Measurements from ENCODE around the gene SMAD5. TPM values are rescaled to one million over a fixed set of nuclear protein-coding genes. Genes with fewer than 3 reads are reported as not detected.

Gene SMAD5
- total and polyA plus RNA-seq, 4 donors, result 11.3 to 85.8 (median 48.6) TPM

- DNase-seq (no peak), ATAC-seq (ENCODE audit: low FRiP score) (peak; percentile 3)
- intact Hi-C loops (cut with DNase I), result no loop called here
- WGBS, 2 donors, result 0 to 1% methylated on average over 61 to 81 of the region's 81 CpGs
- H3K4me3 ChIP-seq (ENCODE audit: low read length in 2 of 2), result peak within 1 kb of the TSS in 1 of 2 donors; percentile 38
- no peak within 1 kb of the TSS for H3K27ac ChIP-seq (ENCODE audit: low read depth in 1 of 2, low read length in 2 of 2)
- no peaks in the 10 kb centered on the region for H3K4me1 ChIP-seq (ENCODE audit: control insufficient read depth in 1 of 2, insufficient read depth in 2 of 2, low read length in 2 of 2)
- H3K36me3 ChIP-seq (ENCODE audit: control insufficient read depth in 1 of 2, insufficient read depth in 2 of 2, low read length in 1 of 2), result no peaks in the 10 kb centered on the region
- no peaks in the 10 kb centered on the region for H3K27me3 ChIP-seq (ENCODE audit: control insufficient read depth in 1 of 2, insufficient read depth in 2 of 2, low read length in 1 of 2)
- H3K9me3 ChIP-seq (ENCODE audit: control insufficient read depth, low read length), result no peaks in the 10 kb centered on the region
Measured at GRCh38 chr5:136192526-136193321, 60.1 kb downstream of the SMAD5 start, which contains the start of gene SMIM32. Gene SMIM32 (minus strand): TSS chr5:136193162. CDS start chr5:136192524, 638 bp downstream.

GRCh38 chr5:136193322-136193935 is 60.8 kb downstream of the SMAD5 start:
- ATAC-seq (ENCODE audit: low FRiP score) (no peak), DNase-seq (no peak)
- Histone ChIP-seq H3K27me3 (ENCODE audit: control insufficient read depth in 1 of 2, insufficient read depth in 2 of 2, low read length in 1 of 2) (no peaks in the 10 kb centered on the region), H3K4me1 (ENCODE audit: control insufficient read depth in 1 of 2, insufficient read depth in 2 of 2, low read length in 2 of 2) (no peaks in the 10 kb centered on the region), H3K36me3 (ENCODE audit: control insufficient read depth in 1 of 2, insufficient read depth in 2 of 2, low read length in 1 of 2) (no peaks in the 10 kb centered on the region), H3K9me3 (ENCODE audit: control insufficient read depth, low read length) (no peaks in the 10 kb centered on the region), H3K4me3 (ENCODE audit: low read length in 2 of 2) (peak overlapping the region in 1 of 2 donors; percentile 38), H3K27ac (ENCODE audit: low read depth in 1 of 2, low read length in 2 of 2) (no peak overlapping the region)
- 67 to 70% methylated on average over 18 of the region's 18 CpGs for WGBS, 2 donors
- intact Hi-C loops (cut with DNase I), result no loop called here

GRCh38 chr5:136194576-136194975 is 61.9 kb downstream of the SMAD5 start:
- no peaks in the 10 kb centered on the region for H3K36me3 ChIP-seq (ENCODE audit: control insufficient read depth in 1 of 2, insufficient read depth in 2 of 2, low read length in 1 of 2)
- DNase-seq, result no peak
- no peak overlapping the region for H3K4me3 ChIP-seq (ENCODE audit: low read length in 2 of 2)
- H3K27ac ChIP-seq (ENCODE audit: low read depth in 1 of 2, low read length in 2 of 2), result no peak overlapping the region
- H3K27me3 ChIP-seq (ENCODE audit: control insufficient read depth in 1 of 2, insufficient read depth in 2 of 2, low read length in 1 of 2), result no peaks in the 10 kb centered on the region
- H3K4me1 ChIP-seq (ENCODE audit: control insufficient read depth in 1 of 2, insufficient read depth in 2 of 2, low read length in 2 of 2), result no peaks in the 10 kb centered on the region
- WGBS, 2 donors, result 95 to 96% methylated on average over 3 of the region's 3 CpGs
- ATAC-seq (ENCODE audit: low FRiP score), result no peak
- no peaks in the 10 kb centered on the region for H3K9me3 ChIP-seq (ENCODE audit: control insufficient read depth, low read length)
- intact Hi-C loops (cut with DNase I), result no loop called here

GRCh38 chr5:136195971-136196820 is 63.6 kb downstream of the SMAD5 start:
- 29 to 33% methylated on average over 12 of the region's 12 CpGs for WGBS, 2 donors
- ATAC-seq (ENCODE audit: low FRiP score) (no peak), DNase-seq (no peak)
- Histone ChIP-seq H3K4me3 (ENCODE audit: low read length in 2 of 2) (no peak overlapping the region), H3K27ac (ENCODE audit: low read depth in 1 of 2, low read length in 2 of 2) (no peak overlapping the region), H3K27me3 (ENCODE audit: control insufficient read depth in 1 of 2, insufficient read depth in 2 of 2, low read length in 1 of 2) (no peaks in the 10 kb centered on the region), H3K9me3 (ENCODE audit: control insufficient read depth, low read length) (no peaks in the 10 kb centered on the region), H3K36me3 (ENCODE audit: control insufficient read depth in 1 of 2, insufficient read depth in 2 of 2, low read length in 1 of 2) (no peaks in the 10 kb centered on the region), H3K4me1 (ENCODE audit: control insufficient read depth in 1 of 2, insufficient read depth in 2 of 2, low read length in 2 of 2) (no peaks in the 10 kb centered on the region)
- intact Hi-C loops (cut with DNase I), result no loop called here

- H3K27me3 ChIP-seq (ENCODE audit: control insufficient read depth in 1 of 2, insufficient read depth in 2 of 2, low read length in 1 of 2), result no peaks in the 10 kb centered on the region
- 95% methylated on average over 4 of the region's 4 CpGs for WGBS, 2 donors
- no peak overlapping the region for H3K4me3 ChIP-seq (ENCODE audit: low read length in 2 of 2)
- ATAC-seq (ENCODE audit: low FRiP score) (no peak), DNase-seq (no peak)
- no peaks in the 10 kb centered on the region for H3K36me3 ChIP-seq (ENCODE audit: control insufficient read depth in 1 of 2, insufficient read depth in 2 of 2, low read length in 1 of 2)
- no peak overlapping the region for H3K27ac ChIP-seq (ENCODE audit: low read depth in 1 of 2, low read length in 2 of 2)
- H3K4me1 ChIP-seq (ENCODE audit: control insufficient read depth in 1 of 2, insufficient read depth in 2 of 2, low read length in 2 of 2), result no peaks in the 10 kb centered on the region
- intact Hi-C loops (cut with DNase I), result no loop called here
- H3K9me3 ChIP-seq (ENCODE audit: control insufficient read depth, low read length), result no peaks in the 10 kb centered on the region
Measured at GRCh38 chr5:136197462-136198142, 65.0 kb downstream of the SMAD5 start.

GRCh38 chr5:136198453-136198852 is 65.8 kb downstream of the SMAD5 start:
- 82 to 95% methylated on average over 5 of the region's 5 CpGs for WGBS, 2 donors
- no peak for DNase-seq
- H3K4me3 ChIP-seq (ENCODE audit: low read length in 2 of 2), result no peak overlapping the region

GRCh38 chr5:136199408-136199807 is 66.8 kb downstream of the SMAD5 start:
- H3K36me3 ChIP-seq (ENCODE audit: control insufficient read depth in 1 of 2, insufficient read depth in 2 of 2, low read length in 1 of 2), result no peaks in the 10 kb centered on the region
- H3K4me3 ChIP-seq (ENCODE audit: low read length in 2 of 2), result no peak overlapping the region
- H3K27ac ChIP-seq (ENCODE audit: low read depth in 1 of 2, low read length in 2 of 2), result no peak overlapping the region
- ATAC-seq (ENCODE audit: low FRiP score), result no peak
- no peaks in the 10 kb centered on the region for H3K9me3 ChIP-seq (ENCODE audit: control insufficient read depth, low read length)
- 96% methylated on average over 7 of the region's 7 CpGs for WGBS, 2 donors
- no peaks in the 10 kb centered on the region for H3K27me3 ChIP-seq (ENCODE audit: control insufficient read depth in 1 of 2, insufficient read depth in 2 of 2, low read length in 1 of 2)
- H3K4me1 ChIP-seq (ENCODE audit: control insufficient read depth in 1 of 2, insufficient read depth in 2 of 2, low read length in 2 of 2), result no peaks in the 10 kb centered on the region
- DNase-seq, result no peak
- intact Hi-C loops (cut with DNase I), result no loop called here

More at GRCh38 chr5:136198453-136198852, 65.8 kb downstream of the SMAD5 start:
- Histone ChIP-seq H3K9me3 (ENCODE audit: control insufficient read depth, low read length) (no peaks in the 10 kb centered on the region), H3K4me1 (ENCODE audit: control insufficient read depth in 1 of 2, insufficient read depth in 2 of 2, low read length in 2 of 2) (no peaks in the 10 kb centered on the region), H3K27ac (ENCODE audit: low read depth in 1 of 2, low read length in 2 of 2) (no peak overlapping the region), H3K27me3 (ENCODE audit: control insufficient read depth in 1 of 2, insufficient read depth in 2 of 2, low read length in 1 of 2) (no peaks in the 10 kb centered on the region), H3K36me3 (ENCODE audit: control insufficient read depth in 1 of 2, insufficient read depth in 2 of 2, low read length in 1 of 2) (no peaks in the 10 kb centered on the region)
- intact Hi-C loops (cut with DNase I), result no loop called here
- no peak for ATAC-seq (ENCODE audit: low FRiP score)

GRCh38 chr5:136200130-136200529 is 67.5 kb downstream of the SMAD5 start:
- DNase-seq, result no peak
- Histone ChIP-seq H3K36me3 (ENCODE audit: control insufficient read depth in 1 of 2, insufficient read depth in 2 of 2, low read length in 1 of 2) (no peaks in the 10 kb centered on the region), H3K4me3 (ENCODE audit: low read length in 2 of 2) (no peak overlapping the region), H3K27ac (ENCODE audit: low read depth in 1 of 2, low read length in 2 of 2) (no peak overlapping the region), H3K4me1 (ENCODE audit: control insufficient read depth in 1 of 2, insufficient read depth in 2 of 2, low read length in 2 of 2) (no peaks in the 10 kb centered on the region), H3K9me3 (ENCODE audit: control insufficient read depth, low read length) (no peaks in the 10 kb centered on the region), H3K27me3 (ENCODE audit: control insufficient read depth in 1 of 2, insufficient read depth in 2 of 2, low read length in 1 of 2) (no peaks in the 10 kb centered on the region)
- intact Hi-C loops (cut with DNase I), result no loop called here
- ATAC-seq (ENCODE audit: low FRiP score), result no peak
- WGBS, 2 donors, result 61 to 73% methylated on average over 4 of the region's 4 CpGs

All from aorta (tissue), 5 donors.